HG02623 (cell line): ENCODE results near the gene COL13A1.

Experiments used
- ATAC-seq: cut with Tn5 transposase; IDR thresholded peaks from one replicate; pipeline ENCODE4 v1.9.1; 2021; ENCODE audit warnings: moderate library complexity; ENCODE audit not compliant: unreplicated experiment

The COL13A1 gene

GRCh38 chr10:69818676-69819239, 17.1 kb downstream of the COL13A1 start:
- ATAC-seq = no peak

- no peak for ATAC-seq
These were observed 18.2 kb downstream of the COL13A1 start for GRCh38 chr10:69819716-69820506.

GRCh38 chr10:69820817-69821216, 19.1 kb downstream of the COL13A1 start:
- ATAC-seq = no peak

- no peak for ATAC-seq
These were observed 23.9 kb downstream of the COL13A1 start for GRCh38 chr10:69825604-69826003.

- ATAC-seq = no peak
These were observed 24.4 kb downstream of the COL13A1 start for GRCh38 chr10:69826094-69826493.

GRCh38 chr10:69826789-69827554, 25.3 kb downstream of the COL13A1 start:
- ATAC-seq = no peak

- no peak for ATAC-seq
These were observed 26.6 kb downstream of the COL13A1 start for GRCh38 chr10:69828144-69828870.

GRCh38 chr10:69829775-69830174, 28.1 kb downstream of the COL13A1 start:
- no peak for ATAC-seq

GRCh38 chr10:69831231-69831855, 29.6 kb downstream of the COL13A1 start:
- no peak for ATAC-seq

- no peak for ATAC-seq
These were observed 33.5 kb downstream of the COL13A1 start for GRCh38 chr10:69835233-69835632.

GRCh38 chr10:69835875-69836730, 34.4 kb downstream of the COL13A1 start:
- no peak for ATAC-seq

GRCh38 chr10:69836731-69837030, 35.0 kb downstream of the COL13A1 start:
- ATAC-seq = no peak

GRCh38 chr10:69837261-69837660, 35.6 kb downstream of the COL13A1 start:
- ATAC-seq = no peak

- ATAC-seq = no peak
These were observed 36.7 kb downstream of the COL13A1 start for GRCh38 chr10:69838418-69838817.

GRCh38 chr10:69838853-69839252, 37.1 kb downstream of the COL13A1 start:
- ATAC-seq = no peak

- no peak for ATAC-seq
These were observed 38.1 kb downstream of the COL13A1 start for GRCh38 chr10:69839696-69840345.

- ATAC-seq = no peak
These were observed 39.1 kb downstream of the COL13A1 start for GRCh38 chr10:69840773-69841172.

GRCh38 chr10:69842020-69842419, 40.3 kb downstream of the COL13A1 start:
- ATAC-seq = no peak

GRCh38 chr10:69842882-69843281, 41.2 kb downstream of the COL13A1 start:
- ATAC-seq = no peak

- ATAC-seq = no peak
These were observed 42.2 kb downstream of the COL13A1 start for GRCh38 chr10:69843923-69844322.
